ENCODE measurements around the gene PIP4P1.

DNA sequence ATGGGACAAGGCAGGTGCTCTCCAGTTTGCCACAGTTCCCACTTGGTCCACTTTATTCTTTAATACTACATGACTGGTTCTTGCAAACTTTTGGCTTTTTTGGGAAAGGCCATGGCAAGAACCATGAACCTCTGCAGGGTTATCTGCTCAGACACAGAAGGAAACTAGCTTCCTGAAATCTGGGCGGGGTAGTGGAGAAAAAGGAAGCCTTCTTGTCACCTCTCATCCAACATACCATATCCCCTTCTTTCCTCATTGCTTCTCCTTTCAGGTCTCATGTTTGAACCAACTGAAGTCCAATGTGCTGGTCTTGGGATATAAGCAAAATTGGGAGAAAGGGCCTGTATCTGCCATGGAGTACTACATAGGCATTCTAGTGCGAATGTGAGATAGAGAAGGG lies 19.8 kb downstream of the PIP4P1 start:
- TF ChIP-seq SP1 (IDR thresholded peaks at IDR 0.05) (no peak), TARDBP (IDR thresholded peaks at IDR 0.05) (no peak), FOXK2 (IDR thresholded peaks at IDR 0.05) (no peak), ELF4 (IDR thresholded peaks at IDR 0.05) (no peak), LEF1 (IDR thresholded peaks at IDR 0.05; ENCODE audit: borderline replicate concordance) (no peak), ARNT (IDR thresholded peaks at IDR 0.05) (no peak)

Data from HEK293T (cell line).